Stimulated activated CD4-positive, alpha-beta T cell treated with anti-CD3 and anti-CD28 coated beads, Interleukin-4, amount 100 ng/mL, for 4 hours (primary cell): Measurements from ENCODE around the gene GULP1.
"Not testable (repeated sequence)": the region's sequence is repeated elsewhere in the genome, so short reads cannot be mapped to it uniquely, and the experiment has no call there.

ENCODE experiments used
- DNase-seq, 2 experiments: peaks; one replicate each; pipeline ENCODE4 v3.0.0-alpha.2; 2020

GULP1 gene

DNA sequence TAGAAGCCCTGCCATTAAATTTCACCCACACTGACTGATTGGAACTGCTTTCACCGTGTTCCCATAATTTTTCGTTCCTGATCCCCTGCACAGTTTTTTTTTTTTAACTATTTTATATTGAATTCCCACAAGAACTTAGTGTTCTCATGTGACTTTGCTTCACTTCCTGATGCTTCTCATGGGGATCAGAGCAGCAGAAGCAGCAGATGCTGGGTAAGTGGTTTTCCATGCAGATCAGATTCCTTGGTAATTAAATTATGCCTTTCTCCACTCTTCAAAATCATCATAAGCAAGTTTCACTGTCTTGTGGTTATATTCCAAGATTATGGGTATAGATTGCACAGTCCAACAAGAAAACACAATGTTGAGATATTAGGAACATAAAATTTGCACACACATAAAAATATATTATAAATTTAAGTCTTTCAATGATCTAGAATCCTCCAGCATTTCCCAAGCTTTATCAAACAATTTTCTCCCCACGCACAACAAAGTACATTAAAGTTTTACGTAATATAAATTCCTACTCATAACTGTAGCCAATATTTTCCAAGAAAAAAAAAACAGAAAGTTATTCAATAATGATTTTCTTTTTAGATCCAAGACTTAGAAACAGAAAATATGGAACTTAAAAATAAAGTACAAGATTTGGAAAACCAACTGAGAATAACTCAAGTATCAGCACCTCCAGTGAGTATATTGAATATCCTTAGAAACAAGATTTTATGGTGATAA is 277.9 kb downstream of the GULP1 start:
- DNase-seq, result no peak

- no peak for DNase-seq
These were observed 278.7 kb downstream of the GULP1 start for GRCh38 chr2:188570370-188570769.

GRCh38 chr2:188571543-188572303 is 280.0 kb downstream of the GULP1 start:
- no peak for DNase-seq

GRCh38 chr2:188572592-188572991 is 280.9 kb downstream of the GULP1 start:
- no peak for DNase-seq

DNA sequence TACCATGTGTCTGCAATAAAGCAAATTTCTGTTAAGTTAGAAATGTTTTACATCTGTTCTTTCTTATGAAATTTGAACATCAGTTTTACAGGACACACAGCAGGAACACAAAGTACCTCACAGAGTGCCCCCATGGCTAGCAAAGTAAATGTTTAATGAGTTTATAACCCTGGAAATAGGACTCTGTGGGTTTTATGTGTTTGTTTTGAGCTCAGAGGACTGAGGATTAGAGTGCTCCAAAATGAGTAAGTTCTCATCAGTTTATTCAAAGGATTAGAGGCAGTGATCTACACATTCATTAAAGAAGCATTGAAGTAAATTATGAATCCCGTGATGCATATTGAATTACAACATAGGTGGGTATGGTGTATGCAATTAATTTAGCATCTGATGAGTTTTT is 281.8 kb downstream of the GULP1 start:
- DNase-seq, result no peak

GRCh38 chr2:188576006-188576405 is 284.3 kb downstream of the GULP1 start:
- DNase-seq, result no peak

GRCh38 chr2:188576651-188577050 is 285.0 kb downstream of the GULP1 start:
- no peak for DNase-seq

- no peak for DNase-seq
These were observed 285.6 kb downstream of the GULP1 start for GRCh38 chr2:188577231-188577630.

DNA sequence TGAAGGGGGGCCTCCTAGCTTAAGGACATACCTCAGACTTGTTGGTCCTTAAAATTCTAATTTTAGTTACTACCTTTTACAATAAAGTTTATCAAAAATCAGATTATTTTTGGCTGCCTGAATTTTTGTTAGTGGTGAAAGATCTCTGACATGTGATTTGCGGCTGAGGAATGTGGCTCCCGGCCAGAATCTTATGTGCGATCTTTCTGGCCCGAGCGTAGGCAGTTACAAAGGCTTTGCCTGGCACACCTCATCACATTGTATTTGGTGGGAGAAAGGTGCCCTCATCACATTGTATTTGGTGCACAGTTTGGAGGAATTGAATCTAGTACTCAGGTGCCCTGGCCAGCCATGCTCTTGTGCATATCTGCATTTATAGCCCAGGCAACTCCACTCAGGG is 289.1 kb downstream of the GULP1 start:
- no peak for DNase-seq

- DNase-seq, result no peak
These were observed 290.5 kb downstream of the GULP1 start for GRCh38 chr2:188582211-188582610.

- no peak for DNase-seq
These were observed 296.6 kb downstream of the GULP1 start for GRCh38 chr2:188588235-188588634.

DNA sequence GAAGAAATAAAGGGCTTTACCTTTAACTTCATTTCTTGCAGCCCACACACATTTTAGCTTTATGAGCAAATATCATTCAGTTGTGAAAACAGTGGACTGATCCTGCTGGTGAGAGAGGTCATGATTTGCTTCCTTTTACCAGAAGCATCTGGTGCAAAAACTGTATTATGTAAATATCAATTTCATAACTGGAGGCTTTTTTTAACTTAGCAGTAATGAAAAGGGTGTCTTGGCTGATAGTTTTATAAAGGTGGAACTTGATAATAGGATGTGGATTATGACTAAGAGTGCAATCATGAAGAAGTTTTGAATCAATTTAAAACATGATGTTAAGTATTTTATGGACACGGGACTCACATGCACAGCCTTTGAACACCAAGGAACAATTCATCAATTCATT is 304.4 kb downstream of the GULP1 start:
- DNase-seq, result no peak

DNA sequence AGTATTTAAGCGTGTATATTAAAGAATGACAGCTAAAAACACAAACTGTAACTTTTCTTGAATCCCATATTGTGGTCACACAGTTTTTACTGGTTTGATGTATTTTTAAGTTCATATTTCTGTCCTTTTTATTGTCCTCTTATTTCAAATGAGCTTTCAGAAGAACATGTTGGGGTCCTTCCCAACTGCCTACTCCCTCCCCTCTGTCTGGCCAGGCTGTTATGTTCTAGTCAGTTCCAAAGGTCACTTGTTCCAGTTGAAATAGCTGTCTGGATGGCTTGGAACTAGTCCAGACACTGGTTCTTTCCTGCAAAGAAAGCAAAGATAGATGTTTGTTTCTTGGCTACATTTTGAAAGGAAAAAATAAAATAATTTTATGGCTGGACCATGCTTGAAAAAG is 306.9 kb downstream of the GULP1 start:
- DNase-seq, result no peak

DNA sequence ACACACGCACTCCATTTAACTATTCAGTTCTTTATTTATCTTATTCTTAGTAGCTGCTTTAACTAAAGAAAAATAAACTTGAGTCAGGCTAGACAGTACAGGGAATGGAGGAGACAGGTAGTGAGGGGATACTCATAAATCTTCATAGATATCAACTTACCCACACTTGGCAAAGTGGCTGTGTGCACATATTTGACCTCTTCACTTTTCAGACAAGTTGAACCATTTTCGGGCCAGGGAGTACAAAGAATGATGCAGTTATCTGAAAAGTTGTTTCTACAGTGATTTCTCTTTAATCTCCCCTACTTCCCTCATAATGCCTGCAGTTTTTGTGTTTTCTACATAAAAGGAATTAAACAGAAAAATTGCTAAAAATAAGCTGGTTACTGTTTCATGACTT is 307.5 kb downstream of the GULP1 start:
- DNase-seq, result no peak

- no peak for DNase-seq
These were observed 309.0 kb downstream of the GULP1 start for GRCh38 chr2:188600536-188601210.

GRCh38 chr2:188601391-188601790 is 309.7 kb downstream of the GULP1 start:
- DNase-seq, result no peak

- DNase-seq, result no peak
These were observed 310.3 kb downstream of the GULP1 start for GRCh38 chr2:188601927-188602326.

DNA sequence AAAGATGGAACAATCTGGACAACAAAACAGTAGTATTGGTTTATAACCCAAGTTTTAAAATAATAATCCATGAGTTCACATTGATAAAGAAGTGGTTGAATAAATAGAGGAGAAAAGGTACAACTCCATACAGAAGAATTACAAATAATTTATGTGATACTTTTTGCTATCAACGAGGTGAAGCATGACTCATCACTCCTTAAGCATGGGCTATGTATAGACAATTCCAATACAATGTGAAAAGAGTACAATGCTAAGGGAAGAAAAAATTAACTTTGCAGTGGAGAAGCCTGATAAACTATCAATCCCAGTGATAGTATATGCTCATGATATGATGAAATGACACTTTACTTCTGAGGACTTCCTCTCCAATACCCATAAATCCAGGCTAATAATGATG is 312.9 kb downstream of the GULP1 start:
- DNase-seq, result no peak

GRCh38 chr2:188605609-188606584 is 314.2 kb downstream of the GULP1 start:
- DNase-seq, result not testable (repeated sequence)

- DNase-seq, result not testable (repeated sequence)
These were observed 314.9 kb downstream of the GULP1 start for GRCh38 chr2:188606596-188606995.

GRCh38 chr2:188607501-188607900 is 315.8 kb downstream of the GULP1 start:
- DNase-seq, result no peak

DNA sequence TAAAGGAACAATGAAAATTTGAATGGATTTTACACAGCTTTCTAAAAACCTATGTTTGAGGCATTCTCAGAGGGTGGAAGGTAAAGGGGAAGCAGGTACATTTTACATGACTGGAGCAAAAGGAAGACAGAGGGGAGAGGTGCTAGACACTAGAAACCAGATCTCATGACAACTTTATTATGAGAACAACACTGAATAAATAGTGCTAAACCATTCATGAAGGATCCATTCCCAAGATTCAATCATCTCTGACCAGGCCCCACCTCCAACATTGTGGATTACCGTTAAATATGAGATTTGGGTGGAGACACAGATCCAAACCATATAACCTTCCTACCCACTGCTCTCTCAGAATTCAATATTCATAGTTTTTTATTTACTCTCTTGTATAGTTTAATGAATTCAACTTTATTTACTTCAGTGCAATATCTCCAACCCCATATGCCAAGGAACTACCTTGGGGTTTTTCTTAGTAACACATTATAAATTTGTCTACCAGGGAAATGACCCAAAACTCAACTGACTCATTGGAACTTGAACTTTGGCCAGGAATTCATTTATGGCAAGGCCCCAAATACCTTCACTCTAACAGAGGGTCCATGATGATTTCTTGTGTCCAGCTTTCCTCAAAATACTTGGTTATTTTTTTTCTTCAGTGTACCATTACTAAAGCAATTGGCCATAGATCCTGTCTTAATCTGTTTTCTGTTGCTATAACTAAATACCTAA is 317.8 kb downstream of the GULP1 start:
- DNase-seq, result no peak
